Stomach (tissue), 9 donors: ENCODE measurements around the gene CMTM7. TPM values are rescaled to one million over a fixed set of nuclear protein-coding genes. Genes with fewer than 3 reads are reported as not detected.

Source experiments
- DNase-seq, 2 donors: peaks; one replicate each; pipeline versions ENCODE4 v3.0.0 to v3.0.0-alpha.2; 2013 to 2019
- H3K27ac ChIP-seq, 5 donors: fragments of 200-600 bp in 4 of 5; sonication (generic) in 4 of 5; one replicate each; pipeline ENCODE4 v1.5.1; 2013 to 2019; ENCODE audit warnings: mild to moderate bottlenecking in 1 of 5, moderate library complexity in 1 of 5
- H3K27me3 ChIP-seq, 3 donors: fragments of 200-600 bp; sonication (generic); one replicate each; pipeline ENCODE4 v1.5.1; 2017 to 2019; ENCODE audit warnings: mixed run types in 1 of 3
- H3K36me3 ChIP-seq, 4 donors: fragments of 200-600 bp; sonication (generic); 1 replicate in 3 of 4; 2 replicates in 1 of 4; pipeline ENCODE4 v1.5.1; 2016 to 2019
- H3K4me1 ChIP-seq, 4 donors: fragments of 200-600 bp; sonication (generic); one replicate each; pipeline ENCODE4 v1.5.1; 2016 to 2019
- H3K4me3 ChIP-seq, 4 donors: fragments of 200-600 bp; sonication (generic) in 3 of 4; one replicate each; pipeline ENCODE4 v1.5.1; 2016 to 2019; ENCODE audit warnings: mild to moderate bottlenecking in 1 of 4
- H3K9me3 ChIP-seq, 4 donors: fragments of 200-600 bp; sonication (generic); one replicate each; pipeline ENCODE4 v1.5.1; 2016 to 2019
- EP300 ChIP-seq: sonication (generic); formaldehyde crosslinking; IDR thresholded peaks from one replicate; pipeline ENCODE4 v1.6.1; 2017; ENCODE audit warnings: antibody characterized with exemption
- POLR2A ChIP-seq, 4 donors: fragments of 450-650 bp; IDR thresholded peaks; one replicate each; pipeline ENCODE4 v1.6.1; 2016; ENCODE audit warnings: antibody characterized with exemption in 4 of 4, control low read depth in 2 of 4, mild to moderate bottlenecking in 1 of 4, moderate library complexity in 1 of 4
- POLR2AphosphoS5 ChIP-seq, 3 donors: sonication (generic); formaldehyde crosslinking; IDR thresholded peaks; one replicate each; pipeline ENCODE4 v1.6.1; 2016; ENCODE audit warnings: antibody characterized with exemption in 3 of 3
- WGBS, 5 donors: extraction: QIAGEN DNeasy Blood & Tissue Kit in 3 of 5; methylation state at CpG; one replicate each; pipeline versions ENCODE4 v1.1.5 to v1.1.7; 2013 to 2018; 5-methylcytosine and 5-hydroxymethylcytosine counted together
- intact Hi-C: fragments of 100-400 bp; cut with DNase I; formaldehyde crosslinking; loops from one replicate; pipeline ENCODE4 v1.15.1; 2023; ENCODE audit warnings: low total_unique reads
- polyA plus RNA-seq, 3 donors: library from polyadenylated mRNA; stranded (reverse); fragments of 200-250 nt; gene quantifications; one replicate each; pipeline ENCODE4 v1.2.3, GENCODE V29; 2013
- total RNA-seq, 5 donors: library from RNA; depleted of rRNA; stranded (reverse); fragments of >200 nt; gene quantifications; one replicate each; pipeline versions ENCODE4 v1.1.0 to v1.2.3, GENCODE V29; 2014 to 2016
- TF ChIP-seq, protein P1 (sequence below), 7 experiments: fragments of 450-650 bp in 4 of 7; fragments of 200-600 bp in 3 of 7; sonication (generic) in 3 of 7; IDR thresholded peaks; one replicate each; pipeline ENCODE4 v1.5.1; 2016 to 2019; ENCODE audit warnings: antibody characterized with exemption in 7 of 7, control low read depth in 2 of 7, mild to moderate bottlenecking in 1 of 7
- donor health status: healthy with polysubstance abuse.
- donor health status: Bipolar disorder and iron deficiency.
- donor health status: healthy.

The CMTM7 gene
- total and polyA plus RNA-seq, 8 donors = 3.1 to 54.9 (median 7.4) TPM; not detected in 1

GRCh38 chr3:32481791-32482631, 90.4 kb downstream of the CMTM7 start:
- no peaks in the 10 kb centered on the region for H3K27me3 ChIP-seq
- TF ChIP-seq POLR2AphosphoS5 (IDR thresholded peaks at IDR 0.05) = no peak
- TF ChIP-seq POLR2A (IDR thresholded peaks at IDR 0.05) = no peak
- H3K9me3 ChIP-seq = no peaks in the 10 kb centered on the region
- intact Hi-C loops = no loop called here
- peaks cover 0 to 9% (median 0%) of the 10 kb centered on the region in 4 donors for H3K4me1 ChIP-seq
- 89 to 96% (median 94%) methylated on average over 3 of the region's 3 CpGs for WGBS, 5 donors
- H3K36me3 ChIP-seq = peaks cover 12 to 50% (median 42%) of the 10 kb centered on the region in 4 donors
- no peak overlapping the region for H3K27ac ChIP-seq
- H3K4me3 ChIP-seq = no peak overlapping the region
- DNase-seq = no peak

DNA sequence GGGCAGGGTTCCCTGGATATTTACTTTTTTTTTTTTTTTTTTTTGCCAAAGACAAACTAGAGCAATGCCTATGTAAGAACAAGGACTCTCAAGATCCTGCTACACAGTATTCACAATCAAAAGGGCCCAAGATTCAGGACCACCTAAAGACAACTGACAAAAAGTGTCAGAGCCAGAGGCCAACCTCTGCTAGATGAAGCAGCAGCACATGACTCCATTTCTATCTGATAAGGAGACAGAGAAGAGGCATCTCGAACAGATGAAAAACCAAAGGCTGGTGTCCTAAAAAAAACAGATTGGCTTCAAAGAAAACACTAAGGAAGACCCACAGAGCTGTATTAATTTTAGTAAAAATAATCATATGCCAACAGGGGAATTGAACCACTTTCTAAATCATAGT, 91.0 kb downstream of the CMTM7 start:
- Histone ChIP-seq H3K9me3 (no peaks in the 10 kb centered on the region), H3K4me1 (peaks cover 0 to 9% (median 0%) of the 10 kb centered on the region in 4 donors), H3K36me3 (peaks cover 12 to 57% (median 49%) of the 10 kb centered on the region in 4 donors), H3K4me3 (no peak overlapping the region), H3K27me3 (no peaks in the 10 kb centered on the region), H3K27ac (no peak overlapping the region)
- intact Hi-C loops = no loop called here
- DNase-seq = no peak
- TF ChIP-seq POLR2A (IDR thresholded peaks at IDR 0.05) (no peak), EP300 (no peak), POLR2AphosphoS5 (IDR thresholded peaks at IDR 0.05) (no peak)
- TF ChIP-seq, protein P1, sequence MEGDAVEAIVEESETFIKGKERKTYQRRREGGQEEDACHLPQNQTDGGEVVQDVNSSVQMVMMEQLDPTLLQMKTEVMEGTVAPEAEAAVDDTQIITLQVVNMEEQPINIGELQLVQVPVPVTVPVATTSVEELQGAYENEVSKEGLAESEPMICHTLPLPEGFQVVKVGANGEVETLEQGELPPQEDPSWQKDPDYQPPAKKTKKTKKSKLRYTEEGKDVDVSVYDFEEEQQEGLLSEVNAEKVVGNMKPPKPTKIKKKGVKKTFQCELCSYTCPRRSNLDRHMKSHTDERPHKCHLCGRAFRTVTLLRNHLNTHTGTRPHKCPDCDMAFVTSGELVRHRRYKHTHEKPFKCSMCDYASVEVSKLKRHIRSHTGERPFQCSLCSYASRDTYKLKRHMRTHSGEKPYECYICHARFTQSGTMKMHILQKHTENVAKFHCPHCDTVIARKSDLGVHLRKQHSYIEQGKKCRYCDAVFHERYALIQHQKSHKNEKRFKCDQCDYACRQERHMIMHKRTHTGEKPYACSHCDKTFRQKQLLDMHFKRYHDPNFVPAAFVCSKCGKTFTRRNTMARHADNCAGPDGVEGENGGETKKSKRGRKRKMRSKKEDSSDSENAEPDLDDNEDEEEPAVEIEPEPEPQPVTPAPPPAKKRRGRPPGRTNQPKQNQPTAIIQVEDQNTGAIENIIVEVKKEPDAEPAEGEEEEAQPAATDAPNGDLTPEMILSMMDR (IDR thresholded peaks at IDR 0.05) = no peak
- 82 to 94% (median 87%) methylated on average over 1 of the region's 1 CpG for WGBS, 5 donors

GRCh38 chr3:32483772-32484171, 92.1 kb downstream of the CMTM7 start:
- H3K36me3 ChIP-seq = peaks cover 12 to 61% (median 52%) of the 10 kb centered on the region in 4 donors
- no peaks in the 10 kb centered on the region for H3K27me3 ChIP-seq
- TF ChIP-seq, protein P1 (IDR thresholded peaks at IDR 0.05) = no peak
- TF ChIP-seq POLR2A (IDR thresholded peaks at IDR 0.05) = no peak
- TF ChIP-seq POLR2AphosphoS5 (IDR thresholded peaks at IDR 0.05) = no peak
- TF ChIP-seq EP300 = no peak
- intact Hi-C loops = no loop called here
- peak overlapping the region in 2 of 5 donors; percentile 47 to 66 for H3K27ac ChIP-seq
- no peak overlapping the region for H3K4me3 ChIP-seq
- H3K4me1 ChIP-seq = peaks cover 0 to 9% (median 0%) of the 10 kb centered on the region in 4 donors
- WGBS, 5 donors = 39 to 63% (median 46%) methylated on average over 1 of the region's 1 CpG
- no peaks in the 10 kb centered on the region for H3K9me3 ChIP-seq
- DNase-seq = no peak

DNA sequence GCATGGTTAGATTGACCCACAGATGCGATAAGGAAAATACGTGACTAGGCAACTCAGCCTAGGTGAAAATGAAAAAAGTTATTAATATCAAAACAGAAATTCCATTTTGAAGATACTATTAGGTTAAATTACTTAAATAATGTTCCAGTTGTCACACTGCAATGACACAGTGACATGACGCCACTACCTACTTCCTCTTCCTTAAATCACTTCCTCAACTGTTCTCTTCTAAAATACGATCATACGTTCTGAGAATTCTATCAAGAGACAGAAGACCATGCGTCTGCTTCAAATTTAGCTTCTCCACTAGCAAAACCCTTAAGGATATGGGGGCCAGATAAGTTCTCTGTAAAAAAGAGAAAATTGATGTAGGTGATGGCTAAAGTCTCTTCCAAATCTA, 92.8 kb downstream of the CMTM7 start:
- no peak overlapping the region for H3K4me3 ChIP-seq
- H3K4me1 ChIP-seq = peaks cover 0 to 9% (median 0%) of the 10 kb centered on the region in 4 donors
- no peaks in the 10 kb centered on the region for H3K9me3 ChIP-seq
- DNase-seq = no peak
- peaks cover 12 to 60% (median 49%) of the 10 kb centered on the region in 4 donors for H3K36me3 ChIP-seq
- peak overlapping the region in 2 of 5 donors; percentile 47 to 66 for H3K27ac ChIP-seq
- TF ChIP-seq, protein P1 (IDR thresholded peaks at IDR 0.05) = no peak
- TF ChIP-seq EP300 (no peak), POLR2AphosphoS5 (IDR thresholded peaks at IDR 0.05) (no peak), POLR2A (IDR thresholded peaks at IDR 0.05) (no peak)
- no peaks in the 10 kb centered on the region for H3K27me3 ChIP-seq
- 85 to 92% (median 89%) methylated on average over 6 of the region's 6 CpGs for WGBS, 5 donors
- intact Hi-C loops = no loop called here
